ENCODE data around the gene DGCR2.
"Not testable (repeated sequence)": the region's sequence is repeated elsewhere in the genome, so short reads cannot be mapped to it uniquely, and the experiment has no call there.

Gene DGCR2

GRCh38 chr22:19082793-19083192, 39.4 kb downstream of the DGCR2 start:
- DNase-seq (ENCODE audit: low spot score) = no peak

- DNase-seq (ENCODE audit: low spot score) = no peak
Observed at GRCh38 chr22:19082101-19082500, 40.1 kb downstream of the DGCR2 start.

GRCh38 chr22:19081351-19081750, 40.9 kb downstream of the DGCR2 start:
- DNase-seq (ENCODE audit: low spot score) = no peak

GRCh38 chr22:19080853-19081252, 41.4 kb downstream of the DGCR2 start:
- DNase-seq (ENCODE audit: low spot score) = no peak

- DNase-seq (ENCODE audit: low spot score) = no peak
Observed at GRCh38 chr22:19079691-19080090, 42.5 kb downstream of the DGCR2 start.

GRCh38 chr22:19075404-19075803, 46.8 kb downstream of the DGCR2 start:
- no peak for DNase-seq (ENCODE audit: low spot score)

- DNase-seq (ENCODE audit: low spot score) = not testable (repeated sequence)
Observed at GRCh38 chr22:19072853-19073252, 49.4 kb downstream of the DGCR2 start.

- DNase-seq (ENCODE audit: low spot score) = no peak
Observed at GRCh38 chr22:19070397-19071169, 51.6 kb downstream of the DGCR2 start.

GRCh38 chr22:19069451-19069850, 52.8 kb downstream of the DGCR2 start:
- DNase-seq (ENCODE audit: low spot score) = no peak

GRCh38 chr22:19068784-19069271, 53.4 kb downstream of the DGCR2 start:
- peak; percentile 28 for DNase-seq (ENCODE audit: low spot score)

GRCh38 chr22:19067696-19068348, 54.4 kb downstream of the DGCR2 start:
- no peak for DNase-seq (ENCODE audit: low spot score)

GRCh38 chr22:19066531-19067271, 55.5 kb downstream of the DGCR2 start:
- no peak for DNase-seq (ENCODE audit: low spot score)

GRCh38 chr22:19065929-19066328, 56.3 kb downstream of the DGCR2 start:
- DNase-seq (ENCODE audit: low spot score) = no peak

GRCh38 chr22:19065298-19065859, 56.8 kb downstream of the DGCR2 start:
- DNase-seq (ENCODE audit: low spot score) = no peak

GRCh38 chr22:19064354-19065054, 57.7 kb downstream of the DGCR2 start:
- no peak for DNase-seq (ENCODE audit: low spot score)

GRCh38 chr22:19063581-19064353, 58.4 kb downstream of the DGCR2 start:
- DNase-seq (ENCODE audit: low spot score) = no peak

GRCh38 chr22:19062943-19063308, 59.3 kb downstream of the DGCR2 start:
- no peak for DNase-seq (ENCODE audit: low spot score)

GRCh38 chr22:19062139-19062942, 59.9 kb downstream of the DGCR2 start:
- DNase-seq (ENCODE audit: low spot score) = no peak

- no peak for DNase-seq (ENCODE audit: low spot score)
Observed at GRCh38 chr22:19061471-19062138, 60.6 kb downstream of the DGCR2 start.

Measured in germinal center (tissue), 1 donor.